Ovary (tissue), 3 donors: ENCODE measurements around the gene EOLA1.
"Not testable (repeated sequence)": the region's sequence is repeated elsewhere in the genome, so short reads cannot be mapped to it uniquely, and the experiment has no call there.

Experiments used
- POLR2A ChIP-seq: fragments of 450-650 bp; IDR thresholded peaks from one replicate; pipeline ENCODE4 v1.6.1; 2017; ENCODE audit warnings: antibody characterized with exemption, mild to moderate bottlenecking, moderate library complexity
- TF ChIP-seq, protein P1 (sequence below), 3 donors: fragments of 450-650 bp in 2 of 3; fragments of 200-600 bp in 1 of 3; IDR thresholded peaks; one replicate each; pipeline versions ENCODE4 v1.5.1 to v1.8.0; 2016 to 2022; ENCODE audit warnings: antibody characterized with exemption in 3 of 3, mild to moderate bottlenecking in 1 of 3
- donor health status: DM: no; HTN: no; CAD: no.

- TF ChIP-seq, protein P1, sequence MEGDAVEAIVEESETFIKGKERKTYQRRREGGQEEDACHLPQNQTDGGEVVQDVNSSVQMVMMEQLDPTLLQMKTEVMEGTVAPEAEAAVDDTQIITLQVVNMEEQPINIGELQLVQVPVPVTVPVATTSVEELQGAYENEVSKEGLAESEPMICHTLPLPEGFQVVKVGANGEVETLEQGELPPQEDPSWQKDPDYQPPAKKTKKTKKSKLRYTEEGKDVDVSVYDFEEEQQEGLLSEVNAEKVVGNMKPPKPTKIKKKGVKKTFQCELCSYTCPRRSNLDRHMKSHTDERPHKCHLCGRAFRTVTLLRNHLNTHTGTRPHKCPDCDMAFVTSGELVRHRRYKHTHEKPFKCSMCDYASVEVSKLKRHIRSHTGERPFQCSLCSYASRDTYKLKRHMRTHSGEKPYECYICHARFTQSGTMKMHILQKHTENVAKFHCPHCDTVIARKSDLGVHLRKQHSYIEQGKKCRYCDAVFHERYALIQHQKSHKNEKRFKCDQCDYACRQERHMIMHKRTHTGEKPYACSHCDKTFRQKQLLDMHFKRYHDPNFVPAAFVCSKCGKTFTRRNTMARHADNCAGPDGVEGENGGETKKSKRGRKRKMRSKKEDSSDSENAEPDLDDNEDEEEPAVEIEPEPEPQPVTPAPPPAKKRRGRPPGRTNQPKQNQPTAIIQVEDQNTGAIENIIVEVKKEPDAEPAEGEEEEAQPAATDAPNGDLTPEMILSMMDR (IDR thresholded peaks at IDR 0.05): not testable (repeated sequence)
- TF ChIP-seq POLR2A: not testable (repeated sequence)
Observed at GRCh38 chrX:149537474-149537873, 3.3 kb upstream of the EOLA1 start.
